HUES64 (cell line): ENCODE data around the gene CAMP.

Experiments
- H3K27ac ChIP-seq: 2 replicates; pipeline ENCODE4 v1.7.0; 2013; ENCODE audit warnings: low read depth, low read length, inconsistent platforms
- H3K27me3 ChIP-seq: 2 replicates; pipeline ENCODE4 v1.6.1; 2013; ENCODE audit warnings: mild to moderate bottlenecking, low read length; ENCODE audit not compliant: insufficient read depth
- H3K36me3 ChIP-seq: 2 replicates; pipeline ENCODE4 v1.6.1; 2013; ENCODE audit warnings: mild to moderate bottlenecking, low read length; ENCODE audit not compliant: insufficient read depth
- H3K4me1 ChIP-seq: 2 replicates; pipeline ENCODE4 v1.6.1; 2013; ENCODE audit warnings: mild to moderate bottlenecking, low read length, moderate library complexity; ENCODE audit not compliant: insufficient read depth
- H3K4me3 ChIP-seq: 2 replicates; pipeline ENCODE4 v1.5.1; 2013; ENCODE audit warnings: mild to moderate bottlenecking, low read length, moderate library complexity
- H3K9ac ChIP-seq: 2 replicates; pipeline ENCODE4 v1.6.1; 2013; ENCODE audit warnings: mild to moderate bottlenecking, low read depth, low read length
- H3K9me3 ChIP-seq: 2 replicates; pipeline ENCODE4 v1.6.1; 2013; ENCODE audit warnings: low read depth, low read length; ENCODE audit not compliant: insufficient read depth
- WGBS: fragments of 150-250, 120-280 bp; methylation state at CpG from one replicate; pipeline ENCODE4 v1.1.7; 2013; ENCODE audit warnings: missing lambda C conversion rate; 5-methylcytosine and 5-hydroxymethylcytosine counted together

CAMP gene

DNA sequence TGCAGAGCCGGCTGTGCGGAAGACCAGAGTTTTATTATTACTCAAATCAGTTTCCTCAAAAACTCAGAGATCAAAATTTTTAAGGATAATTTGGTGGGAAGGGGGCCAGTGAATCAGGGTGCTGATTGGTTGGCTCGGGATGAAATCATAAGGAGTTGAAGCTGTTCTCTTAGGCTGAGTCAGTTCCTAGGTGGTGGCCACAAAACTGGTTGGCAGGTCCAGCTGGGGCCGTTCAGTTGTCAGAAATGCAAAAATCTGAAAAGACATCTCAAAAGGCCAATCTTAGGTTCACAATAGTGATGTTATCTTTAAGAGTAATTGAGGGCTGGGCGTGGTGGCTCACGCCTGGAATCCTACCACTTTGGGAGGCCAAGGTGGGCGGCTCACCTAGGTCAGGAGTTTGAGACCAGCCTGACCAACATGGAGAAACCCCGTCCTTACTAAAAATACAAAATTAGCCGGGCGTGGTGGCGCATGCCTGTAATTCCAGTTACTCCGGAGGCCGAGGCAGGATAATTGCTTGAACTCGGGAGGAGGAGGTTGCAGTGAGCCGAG, 15.3 kb downstream of the CAMP start:
- no peak overlapping the region for H3K9ac ChIP-seq
- peaks cover 20% of the 10 kb centered on the region for H3K4me1 ChIP-seq
- no peak overlapping the region for H3K27ac ChIP-seq
- H3K4me3 ChIP-seq = no peak overlapping the region
- H3K36me3 ChIP-seq = peaks cover 6% of the 10 kb centered on the region; the same call in 1 of the 2 replicates
- H3K9me3 ChIP-seq = peaks cover 3% of the 10 kb centered on the region
- 95% methylated on average over 13 of the region's 15 CpGs for WGBS
- H3K27me3 ChIP-seq = no peaks in the 10 kb centered on the region

GRCh38 chr3:48240000-48240963, 17.0 kb downstream of the CAMP start:
- Histone ChIP-seq H3K9me3 (no peaks in the 10 kb centered on the region), H3K9ac (peak overlapping the region; percentile 99), H3K4me1 (peaks cover 21% of the 10 kb centered on the region), H3K4me3 (peak overlapping the region; percentile 100), H3K36me3 (peaks cover 22% of the 10 kb centered on the region), H3K27ac (peak overlapping the region; percentile 92), H3K27me3 (no peaks in the 10 kb centered on the region)
- WGBS = 32% methylated on average over 18 of the region's 20 CpGs

DNA sequence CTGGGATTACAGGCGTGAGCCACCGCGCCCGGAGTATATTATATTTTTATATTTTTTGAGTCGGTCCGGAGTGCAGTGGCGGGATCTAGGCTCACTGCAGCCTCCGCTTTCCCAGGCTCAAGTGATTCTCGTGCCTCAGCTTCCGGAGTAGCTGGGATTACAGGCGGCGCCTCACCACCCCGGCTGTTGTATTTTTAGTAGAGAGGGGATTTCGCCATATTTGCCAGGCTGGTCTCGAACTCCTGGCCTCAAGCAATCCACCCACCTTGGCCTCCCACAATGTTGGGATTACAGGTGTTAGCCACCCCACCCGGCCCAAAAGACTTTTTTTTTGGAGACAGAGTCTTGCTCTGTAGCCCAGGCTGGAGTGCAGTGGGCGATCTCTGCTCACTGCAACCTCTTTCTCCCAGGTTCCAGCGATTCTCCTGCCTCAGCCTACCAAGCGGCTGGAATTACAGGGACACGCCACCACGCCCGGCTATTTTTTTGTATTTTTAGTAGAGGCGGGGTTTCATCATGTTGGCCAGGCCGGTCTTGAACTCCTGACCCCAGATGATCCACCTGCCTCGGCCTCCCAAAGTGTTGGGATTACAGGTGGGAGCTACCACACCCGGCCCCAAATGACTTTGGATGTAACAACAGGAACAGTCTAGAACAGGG, 18.6 kb downstream of the CAMP start:
- H3K4me3 ChIP-seq = peak overlapping the region; percentile 100
- H3K27me3 ChIP-seq = no peaks in the 10 kb centered on the region
- peaks cover 21% of the 10 kb centered on the region for H3K4me1 ChIP-seq
- H3K9me3 ChIP-seq = no peaks in the 10 kb centered on the region
- H3K36me3 ChIP-seq = peaks cover 34% of the 10 kb centered on the region
- WGBS = 32% methylated on average over 23 of the region's 26 CpGs
- peak overlapping the region; percentile 99 for H3K9ac ChIP-seq
- H3K27ac ChIP-seq = no peak overlapping the region; the same call in 1 of the 2 replicates

GRCh38 chr3:48243886-48244285, 20.6 kb downstream of the CAMP start:
- no peaks in the 10 kb centered on the region for H3K27me3 ChIP-seq
- H3K9ac ChIP-seq = no peak overlapping the region
- 89% methylated on average over 2 of the region's 2 CpGs for WGBS
- peaks cover 54% of the 10 kb centered on the region for H3K36me3 ChIP-seq
- H3K4me1 ChIP-seq = peaks cover 21% of the 10 kb centered on the region
- H3K27ac ChIP-seq = peak overlapping the region; percentile 16; the same call in 1 of the 2 replicates
- H3K9me3 ChIP-seq = no peaks in the 10 kb centered on the region
- H3K4me3 ChIP-seq = peak overlapping the region; percentile 100

DNA sequence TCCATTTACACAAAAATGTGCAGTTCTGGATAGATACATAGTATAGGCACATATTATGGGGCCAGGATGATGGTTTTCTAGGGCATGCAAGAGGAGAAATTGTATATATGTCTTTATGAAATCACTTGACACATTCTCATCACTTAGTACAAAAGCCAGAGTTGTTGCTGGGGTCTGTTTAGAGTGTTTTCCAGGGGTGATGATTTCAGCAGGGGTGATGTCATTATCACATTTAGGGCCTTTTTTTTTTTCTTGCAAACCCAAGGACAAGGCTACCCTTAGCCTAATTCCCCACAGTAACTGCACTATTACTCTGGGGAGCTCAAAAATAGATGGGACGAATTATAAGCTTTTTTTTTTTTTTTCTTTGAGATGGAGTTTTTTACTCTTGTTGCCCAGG, 21.2 kb downstream of the CAMP start:
- Histone ChIP-seq H3K4me1 (peaks cover 20% of the 10 kb centered on the region), H3K9ac (no peak overlapping the region), H3K9me3 (no peaks in the 10 kb centered on the region), H3K4me3 (no peak overlapping the region), H3K27me3 (no peaks in the 10 kb centered on the region), H3K27ac (no peak overlapping the region), H3K36me3 (peaks cover 58% of the 10 kb centered on the region)
- WGBS = 100% methylated on average over 1 of the region's 1 CpG

DNA sequence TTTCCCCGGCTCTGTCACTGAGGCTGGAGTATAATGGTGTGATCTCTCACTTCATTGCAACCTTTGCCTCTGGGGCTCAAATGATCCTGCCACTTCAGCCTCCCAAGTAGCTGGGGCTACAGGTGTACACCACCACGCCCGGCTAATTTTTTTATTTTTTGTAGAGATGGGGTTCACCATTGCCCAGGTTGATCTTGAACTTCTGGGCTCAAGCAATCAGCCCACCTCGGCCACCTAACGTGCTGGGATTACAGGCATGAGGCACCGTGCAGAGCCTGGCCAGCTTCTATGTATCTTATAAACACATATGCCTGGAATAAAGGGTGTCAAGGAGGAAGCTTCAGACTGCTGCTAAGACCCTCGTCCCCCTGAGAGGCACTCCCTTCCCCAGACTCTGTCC, 21.8 kb downstream of the CAMP start:
- no peaks in the 10 kb centered on the region for H3K27me3 ChIP-seq
- peaks cover 13% of the 10 kb centered on the region for H3K4me1 ChIP-seq
- WGBS = 95% methylated on average over 7 of the region's 7 CpGs
- H3K27ac ChIP-seq = no peak overlapping the region
- H3K36me3 ChIP-seq = peaks cover 65% of the 10 kb centered on the region
- no peak overlapping the region for H3K9ac ChIP-seq
- no peak overlapping the region for H3K4me3 ChIP-seq
- no peaks in the 10 kb centered on the region for H3K9me3 ChIP-seq

DNA sequence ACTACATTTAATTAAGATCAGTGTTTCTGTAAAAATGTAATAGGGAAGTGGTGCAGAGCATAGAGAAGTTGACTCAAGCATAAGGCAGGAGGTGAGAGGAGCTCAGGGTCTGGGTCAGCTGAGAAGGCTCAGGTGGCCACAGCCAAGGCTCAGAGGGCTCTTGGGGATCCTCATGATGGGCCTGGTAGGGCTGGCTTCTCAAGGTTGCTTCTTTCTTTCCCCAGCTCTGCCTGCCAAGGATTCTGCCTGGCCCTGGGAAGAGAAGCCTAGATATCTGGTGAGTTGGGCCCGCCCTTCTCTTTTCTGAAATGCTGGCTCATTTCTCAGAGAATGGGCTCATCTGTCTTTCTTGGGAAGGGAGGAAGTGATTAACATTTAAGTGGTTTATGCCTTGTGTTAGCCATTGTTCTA, 24.1 kb downstream of the CAMP start:
- Histone ChIP-seq H3K4me3 (no peak overlapping the region), H3K9me3 (no peaks in the 10 kb centered on the region), H3K27ac (0 out of 2 replicates have a peak overlapping the region, but pooled peaks have one; percentile 33), H3K36me3 (peaks cover 86% of the 10 kb centered on the region), H3K9ac (no peak overlapping the region; the same call in 1 of the 2 replicates), H3K4me1 (peaks cover 7% of the 10 kb centered on the region; the same call in 1 of the 2 replicates), H3K27me3 (no peaks in the 10 kb centered on the region)
- WGBS = 97% methylated on average over 1 of the region's 1 CpG

DNA sequence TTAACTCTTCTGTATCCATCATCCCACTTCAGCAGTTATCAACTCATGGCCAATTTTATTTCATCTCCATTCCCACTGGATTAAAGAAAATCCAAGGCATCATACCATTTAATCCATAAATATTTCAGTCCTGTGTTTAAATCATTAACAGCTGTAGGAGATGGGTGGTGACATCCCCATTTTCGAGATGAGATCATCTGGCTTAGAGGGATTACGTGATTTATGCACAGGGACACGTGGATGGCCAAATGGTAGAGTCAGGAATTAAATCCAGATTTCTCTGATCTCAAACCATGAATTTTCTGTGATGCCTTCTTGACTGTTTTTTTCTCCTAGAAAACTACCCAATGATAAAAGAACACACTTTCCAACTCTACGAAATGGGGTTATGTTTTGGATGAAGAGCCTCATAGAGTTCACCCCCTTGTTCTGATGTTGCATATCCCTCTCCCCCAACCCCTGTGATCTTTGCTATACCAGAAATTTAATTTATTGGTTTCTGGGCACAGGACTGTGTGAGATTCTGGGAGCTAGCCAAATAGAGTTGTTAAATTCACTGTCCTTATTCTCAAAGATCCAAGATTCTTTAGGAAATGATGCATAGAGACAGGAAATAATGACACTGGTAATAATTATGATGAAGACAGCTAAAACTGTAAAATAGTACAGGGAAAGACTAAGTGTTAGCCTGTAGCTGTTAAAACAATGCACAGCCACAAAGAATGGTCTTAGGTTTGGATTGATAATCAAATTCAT, 25.0 kb downstream of the CAMP start:
- Histone ChIP-seq H3K4me3 (no peak overlapping the region), H3K9ac (no peak overlapping the region), H3K4me1 (peaks cover 5% of the 10 kb centered on the region; the same call in 1 of the 2 replicates), H3K27me3 (no peaks in the 10 kb centered on the region), H3K36me3 (peaks cover 91% of the 10 kb centered on the region), H3K27ac (no peak overlapping the region), H3K9me3 (no peaks in the 10 kb centered on the region)
- WGBS = 96% methylated on average over 3 of the region's 4 CpGs

- Histone ChIP-seq H3K4me1 (no peaks in the 10 kb centered on the region), H3K27ac (no peak overlapping the region), H3K4me3 (no peak overlapping the region), H3K36me3 (peaks cover 92% of the 10 kb centered on the region), H3K9ac (no peak overlapping the region), H3K9me3 (peaks cover 10% of the 10 kb centered on the region; the same call in 1 of the 2 replicates), H3K27me3 (no peaks in the 10 kb centered on the region)
- WGBS = 96% methylated on average over 8 of the region's 8 CpGs
These were observed 33.3 kb downstream of the CAMP start for GRCh38 chr3:48256557-48256956.

GRCh38 chr3:48258530-48258929, 35.2 kb downstream of the CAMP start:
- Histone ChIP-seq H3K36me3 (peaks cover 95% of the 10 kb centered on the region), H3K27ac (no peak overlapping the region), H3K9ac (no peak overlapping the region), H3K9me3 (peaks cover 10% of the 10 kb centered on the region; the same call in 1 of the 2 replicates), H3K4me3 (no peak overlapping the region), H3K4me1 (no peaks in the 10 kb centered on the region), H3K27me3 (no peaks in the 10 kb centered on the region)
- 95% methylated on average over 1 of the region's 1 CpG for WGBS
